Endothelial cell (in vitro differentiated cells): ENCODE results near the gene CCDC15. TPM values are rescaled to one million over a fixed set of nuclear protein-coding genes. Genes with fewer than 3 reads are reported as not detected.

Experiments used
- DNase-seq: peaks from one replicate; pipeline ENCODE4 v3.0.0; 2021; ENCODE audit warnings: low spot score
- H3K27ac Mint-ChIP-seq: one replicate; pipeline ENCODE4 v1.8.0; 2021; ENCODE audit warnings: mixed read lengths, inconsistent platforms; ENCODE audit not compliant: unreplicated experiment
- H3K27me3 Mint-ChIP-seq: one replicate; pipeline ENCODE4 v1.8.0; 2021; ENCODE audit warnings: mild to moderate bottlenecking, moderate library complexity, mixed read lengths, inconsistent platforms; ENCODE audit not compliant: unreplicated experiment
- H3K36me3 Mint-ChIP-seq: one replicate; pipeline ENCODE4 v1.8.0; 2021; ENCODE audit warnings: mild to moderate bottlenecking, low read depth, mixed read lengths, inconsistent platforms; ENCODE audit not compliant: unreplicated experiment
- H3K4me1 Mint-ChIP-seq: one replicate; pipeline ENCODE4 v1.8.0; 2021; ENCODE audit warnings: mild to moderate bottlenecking, mixed read lengths, inconsistent platforms; ENCODE audit not compliant: unreplicated experiment
- H3K4me3 Mint-ChIP-seq: one replicate; pipeline ENCODE4 v1.8.0; 2021; ENCODE audit warnings: mild to moderate bottlenecking, mixed read lengths, inconsistent platforms; ENCODE audit not compliant: unreplicated experiment
- H3K9me3 Mint-ChIP-seq: one replicate; pipeline ENCODE4 v1.8.0; 2021; ENCODE audit warnings: mixed read lengths, inconsistent platforms; ENCODE audit not compliant: unreplicated experiment
- total RNA-seq: library from RNA; stranded (reverse); fragmentation: NEBNext Ultra II Directional; extraction: Animal tissue kit (Norgen Biotek cat#: 25700); gene quantifications from one replicate; pipeline ENCODE4 v1.2.1, GENCODE V29; 2021; ENCODE audit not compliant: unreplicated experiment
- TF ChIP-seq, protein P1 (sequence below): fragments of 200-600 bp; sonication (generic); IDR thresholded peaks from one replicate; pipeline ENCODE4 v1.5.0; 2021; ENCODE audit warnings: antibody characterized with exemption; ENCODE audit not compliant: unreplicated experiment

CCDC15 gene
- total RNA-seq, 1 donor from 2014 or later: 2.4 TPM

DNA sequence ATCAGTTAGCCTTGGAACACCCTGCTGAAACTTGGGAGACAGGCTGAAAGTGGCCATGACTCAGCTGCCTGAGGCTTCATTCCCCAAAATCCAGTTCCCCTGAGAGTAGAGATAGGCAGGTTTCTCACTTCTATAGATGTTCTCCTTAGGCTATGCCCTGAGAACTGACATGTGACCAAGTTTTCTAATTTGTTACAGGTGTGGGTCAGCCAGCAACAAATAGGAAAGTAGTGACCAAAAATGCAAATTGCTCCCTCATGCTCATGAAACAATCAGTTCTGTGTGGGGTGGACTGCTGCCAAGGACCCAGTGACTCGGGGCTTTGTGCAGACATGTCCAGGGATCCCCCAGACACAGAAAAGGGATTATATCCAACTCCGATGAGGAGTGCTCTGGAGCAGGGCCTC, 7.3 kb upstream of the CCDC15 start:
- Mint-ChIP-seq H3K27ac (no peak overlapping the region), H3K36me3 (no peaks in the 10 kb centered on the region), H3K4me3 (no peak overlapping the region), H3K9me3 (no peaks in the 10 kb centered on the region), H3K27me3 (peaks cover 2% of the 10 kb centered on the region), H3K4me1 (no peaks in the 10 kb centered on the region)
- TF ChIP-seq, protein P1, sequence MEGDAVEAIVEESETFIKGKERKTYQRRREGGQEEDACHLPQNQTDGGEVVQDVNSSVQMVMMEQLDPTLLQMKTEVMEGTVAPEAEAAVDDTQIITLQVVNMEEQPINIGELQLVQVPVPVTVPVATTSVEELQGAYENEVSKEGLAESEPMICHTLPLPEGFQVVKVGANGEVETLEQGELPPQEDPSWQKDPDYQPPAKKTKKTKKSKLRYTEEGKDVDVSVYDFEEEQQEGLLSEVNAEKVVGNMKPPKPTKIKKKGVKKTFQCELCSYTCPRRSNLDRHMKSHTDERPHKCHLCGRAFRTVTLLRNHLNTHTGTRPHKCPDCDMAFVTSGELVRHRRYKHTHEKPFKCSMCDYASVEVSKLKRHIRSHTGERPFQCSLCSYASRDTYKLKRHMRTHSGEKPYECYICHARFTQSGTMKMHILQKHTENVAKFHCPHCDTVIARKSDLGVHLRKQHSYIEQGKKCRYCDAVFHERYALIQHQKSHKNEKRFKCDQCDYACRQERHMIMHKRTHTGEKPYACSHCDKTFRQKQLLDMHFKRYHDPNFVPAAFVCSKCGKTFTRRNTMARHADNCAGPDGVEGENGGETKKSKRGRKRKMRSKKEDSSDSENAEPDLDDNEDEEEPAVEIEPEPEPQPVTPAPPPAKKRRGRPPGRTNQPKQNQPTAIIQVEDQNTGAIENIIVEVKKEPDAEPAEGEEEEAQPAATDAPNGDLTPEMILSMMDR: no peak
- no peak for DNase-seq

DNA sequence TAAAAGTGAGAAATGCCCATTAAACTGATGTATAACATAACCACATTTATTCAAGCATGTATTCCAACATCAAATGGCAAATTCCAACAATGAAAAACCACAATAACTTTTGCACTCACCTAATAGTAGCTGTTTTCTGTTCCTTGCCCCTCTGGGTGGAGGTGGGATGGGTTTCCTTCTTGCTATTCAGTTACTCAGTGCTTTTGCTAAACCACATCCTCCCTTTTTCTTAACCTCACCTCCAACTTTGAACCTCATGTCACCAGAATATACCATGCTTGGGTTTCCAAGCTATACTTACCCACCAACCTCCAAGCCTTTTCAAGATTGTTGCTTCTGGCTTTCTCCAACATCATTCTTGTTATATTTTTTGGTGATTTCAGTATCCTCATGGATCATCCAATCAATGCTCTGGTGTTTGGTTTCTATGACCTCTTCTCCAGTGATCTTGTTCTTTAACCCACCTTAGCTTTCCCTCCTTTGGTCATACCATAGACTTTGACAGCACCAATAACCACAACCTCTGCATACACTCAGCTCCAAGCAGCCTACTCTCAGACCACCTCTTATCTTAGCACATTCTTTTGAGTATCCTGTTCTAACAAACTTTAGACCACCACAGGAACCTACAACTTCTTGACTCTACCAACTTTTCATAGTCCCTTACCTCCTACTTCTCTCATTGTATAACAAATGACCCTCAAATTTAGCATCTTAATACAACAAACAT, 3.2 kb upstream of the CCDC15 start:
- TF ChIP-seq, protein P1: no peak
- no peak for DNase-seq
- H3K27ac Mint-ChIP-seq: no peak overlapping the region
- H3K4me1 Mint-ChIP-seq: no peaks in the 10 kb centered on the region
- H3K27me3 Mint-ChIP-seq: peaks cover 2% of the 10 kb centered on the region
- no peaks in the 10 kb centered on the region for H3K9me3 Mint-ChIP-seq
- H3K4me3 Mint-ChIP-seq: no peak overlapping the region
- H3K36me3 Mint-ChIP-seq: no peaks in the 10 kb centered on the region

DNA sequence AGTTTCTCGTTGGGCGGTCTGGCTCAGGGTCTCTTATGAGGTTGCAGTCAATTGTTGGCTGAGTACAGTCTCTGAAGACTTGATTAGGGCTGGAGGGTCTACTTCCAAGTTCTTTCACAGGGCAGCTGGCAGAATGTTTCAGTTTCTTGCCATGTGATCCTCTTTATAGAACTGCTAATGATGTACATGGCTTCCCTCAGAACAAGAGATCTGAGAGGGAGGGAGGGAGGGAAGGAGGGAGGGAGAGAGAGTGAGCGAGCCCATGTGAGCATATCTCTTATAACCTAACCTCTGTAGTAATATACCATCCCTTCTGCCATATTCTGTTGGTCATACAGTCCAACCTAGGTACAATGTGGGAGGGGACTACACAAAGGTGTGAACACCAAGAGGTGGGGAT, 2.7 kb upstream of the CCDC15 start:
- no peak for DNase-seq
- no peaks in the 10 kb centered on the region for H3K9me3 Mint-ChIP-seq
- no peaks in the 10 kb centered on the region for H3K36me3 Mint-ChIP-seq
- H3K27ac Mint-ChIP-seq: no peak overlapping the region
- H3K4me1 Mint-ChIP-seq: no peaks in the 10 kb centered on the region
- TF ChIP-seq, protein P1: no peak
- H3K27me3 Mint-ChIP-seq: peaks cover 2% of the 10 kb centered on the region
- no peak overlapping the region for H3K4me3 Mint-ChIP-seq

DNA sequence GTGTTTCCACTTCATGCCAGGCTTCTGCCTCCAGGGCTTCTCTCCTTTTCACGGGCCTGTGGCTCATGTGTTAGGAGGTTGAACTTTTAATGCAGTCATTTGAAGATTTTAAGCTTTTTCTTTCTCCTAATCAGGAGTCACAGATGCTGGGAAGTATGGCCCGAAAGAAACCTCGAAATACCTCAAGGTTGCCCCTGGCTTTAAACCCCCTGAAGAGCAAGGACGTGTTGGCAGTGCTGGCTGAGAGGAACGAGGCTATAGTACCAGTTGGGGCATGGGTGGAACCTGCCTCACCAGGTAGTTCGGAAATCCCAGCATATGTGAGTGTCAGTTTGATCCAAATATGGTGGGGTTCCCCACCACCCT, 571 bp downstream of the CCDC15 start:
- Mint-ChIP-seq H3K4me1 (no peaks in the 10 kb centered on the region), H3K4me3 (no peak overlapping the region), H3K9me3 (no peaks in the 10 kb centered on the region), H3K27ac (no peak overlapping the region), H3K36me3 (no peaks in the 10 kb centered on the region), H3K27me3 (no peaks in the 10 kb centered on the region)
- TF ChIP-seq, protein P1: no peak
- no peak for DNase-seq

DNA sequence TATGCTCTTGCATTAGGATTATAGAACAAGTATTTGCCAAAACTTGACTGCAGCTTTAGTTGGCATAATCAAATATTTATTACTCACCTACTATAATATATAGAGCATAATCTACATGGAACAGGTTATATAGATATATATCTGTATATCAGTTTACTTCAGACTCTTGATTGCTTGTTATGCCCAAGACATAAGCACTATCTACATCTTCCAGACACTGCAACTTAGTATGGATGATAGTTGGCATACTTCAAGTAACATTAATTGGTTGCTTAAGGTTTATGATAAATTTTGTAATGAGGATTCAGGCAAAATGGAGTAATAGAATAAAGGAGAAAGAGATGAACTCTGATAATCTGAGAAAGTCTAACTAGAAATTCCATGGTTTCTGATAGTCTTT, 1.0 kb downstream of the CCDC15 start:
- Mint-ChIP-seq H3K9me3 (no peaks in the 10 kb centered on the region), H3K27ac (no peak overlapping the region), H3K4me3 (no peak overlapping the region), H3K27me3 (no peaks in the 10 kb centered on the region), H3K36me3 (no peaks in the 10 kb centered on the region), H3K4me1 (no peaks in the 10 kb centered on the region)
- DNase-seq: no peak
- TF ChIP-seq, protein P1: no peak
